ENCODE results near the gene SERTAD2.

Gene SERTAD2

DNA sequence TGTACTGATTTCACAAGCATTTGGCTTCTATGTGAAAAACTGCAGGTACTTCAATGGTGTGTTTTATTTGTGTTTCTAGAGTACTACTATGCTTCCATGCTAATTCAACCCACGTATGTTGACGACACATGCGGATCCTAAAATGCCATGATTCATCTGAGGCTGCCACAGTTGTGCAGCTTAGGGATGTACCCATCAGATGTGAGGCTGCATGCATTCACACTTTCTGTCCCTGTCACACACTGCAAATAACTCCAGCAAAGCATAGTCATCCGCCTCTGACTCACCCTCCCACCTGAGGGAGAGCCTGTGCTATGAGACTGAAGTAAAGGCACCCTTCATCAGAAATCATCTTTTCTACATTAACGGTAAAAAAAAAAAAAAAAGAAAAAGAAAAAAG, 22.1 kb upstream of the SERTAD2 start:
- peak; percentile 29 to 73 for DNase-seq

DNA sequence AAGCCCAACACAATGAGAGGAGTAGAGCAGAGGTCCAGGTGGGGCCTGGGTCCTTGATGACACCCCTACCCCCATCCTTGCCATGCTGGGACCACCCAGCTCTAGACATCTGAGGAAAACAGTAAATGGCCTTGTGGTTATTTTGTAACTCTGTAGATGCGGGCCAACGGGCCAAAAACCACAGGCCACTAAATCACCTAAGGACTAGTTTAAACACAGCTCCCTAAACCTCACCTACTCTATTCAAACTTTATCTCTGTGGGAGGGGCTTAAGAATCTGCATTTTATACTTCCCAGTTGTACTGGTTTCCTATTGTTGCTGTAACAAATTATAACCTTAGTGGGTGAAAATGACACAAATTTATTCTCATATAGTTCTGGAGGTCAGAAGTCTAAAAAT, 19.0 kb upstream of the SERTAD2 start:
- no peak for DNase-seq

GRCh38 chr2:64670047-64670446, 16.3 kb upstream of the SERTAD2 start:
- DNase-seq: no peak

- DNase-seq: no peak
Observed at GRCh38 chr2:64669288-64669687, 15.6 kb upstream of the SERTAD2 start.

GRCh38 chr2:64668542-64668941, 14.8 kb upstream of the SERTAD2 start:
- no peak for DNase-seq

DNA sequence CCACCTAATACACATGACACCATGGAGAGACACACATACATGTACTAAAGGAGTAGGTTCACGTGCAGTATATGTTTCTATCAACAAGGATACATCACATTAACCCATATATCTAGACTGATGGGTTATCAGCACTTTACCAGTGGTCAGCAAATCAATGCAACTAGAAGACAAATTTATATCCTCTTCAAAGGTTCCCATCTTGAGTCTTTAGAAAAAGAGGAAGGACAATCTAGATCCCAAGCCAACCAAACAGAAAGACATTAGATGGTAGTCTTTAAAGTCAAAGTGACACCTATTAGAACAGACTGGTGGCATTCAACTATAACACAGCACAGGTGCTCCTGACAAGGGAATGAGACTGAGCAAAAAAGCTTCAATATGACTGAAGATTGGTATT, 13.8 kb upstream of the SERTAD2 start:
- DNase-seq: no peak

DNA sequence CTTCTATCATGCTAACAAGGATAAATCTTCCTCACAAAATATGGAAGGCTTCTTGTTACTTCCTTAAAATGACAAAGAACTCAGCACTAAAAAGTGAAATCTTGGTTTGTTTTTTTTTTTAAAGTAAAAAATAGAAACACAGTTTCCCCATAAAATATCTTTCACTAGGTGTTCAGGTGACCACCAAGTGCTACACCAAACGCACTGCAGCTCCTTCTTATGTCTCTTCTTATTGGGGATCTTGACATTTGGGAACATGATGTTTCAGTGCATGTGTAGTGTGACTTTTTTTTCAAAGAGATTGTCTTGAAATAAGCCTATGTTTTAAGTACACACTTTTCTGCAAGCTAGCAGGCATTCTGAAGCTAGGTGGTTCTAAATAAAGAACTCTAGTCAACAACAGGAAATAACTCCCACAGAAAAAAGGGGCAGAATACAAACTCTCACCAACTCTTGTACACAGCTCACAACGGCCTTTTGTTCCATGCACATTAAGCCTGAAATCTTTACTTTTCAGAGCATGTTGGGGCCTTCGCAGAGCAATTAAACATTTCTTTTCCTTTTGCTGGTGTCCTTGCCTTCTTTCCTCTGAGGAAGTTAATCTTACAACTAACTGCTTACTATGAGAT, 13.2 kb upstream of the SERTAD2 start:
- peak; percentile 30 to 38 for DNase-seq

- no peak for DNase-seq
Observed at GRCh38 chr2:64665709-64666108, 12.0 kb upstream of the SERTAD2 start.

GRCh38 chr2:64663402-64663801, 9.7 kb upstream of the SERTAD2 start:
- no peak for DNase-seq

GRCh38 chr2:64661741-64662169, 8.0 kb upstream of the SERTAD2 start:
- DNase-seq: peak; percentile 60 to 78

- DNase-seq: no peak
Observed at GRCh38 chr2:64659252-64659651, 5.5 kb upstream of the SERTAD2 start.

DNA sequence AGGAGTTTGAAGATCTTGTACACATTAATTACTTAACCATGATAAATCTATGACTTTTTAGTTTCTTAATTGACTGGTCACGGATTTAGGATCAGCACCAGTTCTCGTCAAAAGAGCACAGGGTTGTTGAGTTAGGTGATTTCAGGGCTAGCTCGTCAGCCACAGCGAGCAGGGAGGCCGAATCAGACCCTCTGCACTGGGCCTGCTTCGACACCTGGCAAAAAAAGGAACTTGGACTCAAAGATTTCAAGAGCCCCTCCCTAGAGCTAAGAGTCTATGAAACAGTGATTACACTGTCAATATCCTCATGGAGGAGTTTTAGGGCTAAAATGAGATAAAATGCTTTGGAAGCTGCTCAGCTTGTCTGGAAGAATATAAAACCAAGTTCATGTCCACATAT, 4.6 kb upstream of the SERTAD2 start:
- no peak for DNase-seq

GRCh38 chr2:64657411-64657810, 3.7 kb upstream of the SERTAD2 start:
- DNase-seq: peak; percentile 32 to 42

- DNase-seq: no peak
Observed at GRCh38 chr2:64656379-64656778, 2.7 kb upstream of the SERTAD2 start.

DNA sequence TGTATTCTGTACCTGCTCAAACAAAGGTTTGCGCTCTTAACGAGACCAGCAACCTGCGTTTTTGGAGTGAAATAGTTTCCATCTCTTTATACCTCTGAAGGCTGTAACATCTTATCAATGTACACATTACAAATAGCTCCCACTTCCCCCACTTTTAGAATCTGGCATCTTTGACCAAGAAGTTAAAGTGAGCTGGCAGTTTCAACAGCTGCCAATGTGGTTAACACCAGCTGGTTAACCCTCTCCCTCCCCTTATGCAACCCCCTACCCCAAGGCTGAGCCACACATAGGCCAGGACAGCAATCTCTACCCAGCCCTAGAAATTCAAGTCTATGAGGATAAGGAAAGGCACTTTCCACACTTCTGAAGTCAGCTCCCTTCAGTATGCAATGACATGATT, 2.2 kb upstream of the SERTAD2 start:
- no peak for DNase-seq

GRCh38 chr2:64655018-64655664, 1.4 kb upstream of the SERTAD2 start:
- DNase-seq: peak; percentile 41 to 43

- DNase-seq: peak; percentile 74 to 85
Observed at GRCh38 chr2:64654063-64654811, 524 bp upstream of the SERTAD2 start.

DNA sequence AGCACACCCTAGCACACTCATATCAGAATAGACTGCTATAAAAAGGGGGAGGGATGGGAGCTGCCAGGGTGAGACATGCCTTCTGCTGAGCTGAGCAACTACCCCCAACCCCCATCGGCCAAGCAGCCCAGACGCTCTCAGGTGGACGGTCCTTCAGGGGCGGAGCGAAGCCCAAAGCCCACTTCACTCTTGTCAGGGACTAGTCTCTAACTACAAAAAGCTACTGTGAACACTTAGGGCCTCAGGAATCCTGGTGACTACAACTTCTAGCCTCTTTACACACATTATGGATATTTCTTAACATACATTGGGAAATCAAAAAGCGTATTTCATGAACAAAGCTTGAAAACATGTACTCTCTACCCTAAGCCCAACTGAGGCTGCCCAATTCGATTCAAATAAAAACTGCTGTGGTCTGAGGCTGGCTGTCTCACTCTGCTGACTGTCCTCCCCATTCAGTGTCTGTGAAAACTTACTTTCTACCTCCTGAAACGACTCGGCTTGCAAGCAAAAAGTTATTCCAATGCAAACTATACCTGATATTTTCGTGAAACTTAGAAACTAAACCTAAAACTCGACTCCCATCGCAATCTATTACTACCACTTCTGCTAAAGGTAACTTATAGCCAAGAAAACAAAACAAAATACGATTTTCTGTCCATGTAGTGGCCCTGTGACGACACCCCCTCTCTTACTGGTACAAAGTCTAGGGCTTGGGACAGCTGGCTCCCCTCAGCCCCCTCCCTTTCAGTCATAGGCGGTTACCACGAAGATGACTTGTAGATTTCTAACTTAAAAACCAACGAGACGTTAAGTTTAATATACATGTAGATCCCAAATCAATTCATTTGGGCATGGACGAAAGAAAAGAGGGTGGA, 1.2 kb downstream of the SERTAD2 start:
- DNase-seq: peak; percentile 36 to 85

GRCh38 chr2:64651590-64651989, 2.1 kb downstream of the SERTAD2 start:
- no peak for DNase-seq

DNA sequence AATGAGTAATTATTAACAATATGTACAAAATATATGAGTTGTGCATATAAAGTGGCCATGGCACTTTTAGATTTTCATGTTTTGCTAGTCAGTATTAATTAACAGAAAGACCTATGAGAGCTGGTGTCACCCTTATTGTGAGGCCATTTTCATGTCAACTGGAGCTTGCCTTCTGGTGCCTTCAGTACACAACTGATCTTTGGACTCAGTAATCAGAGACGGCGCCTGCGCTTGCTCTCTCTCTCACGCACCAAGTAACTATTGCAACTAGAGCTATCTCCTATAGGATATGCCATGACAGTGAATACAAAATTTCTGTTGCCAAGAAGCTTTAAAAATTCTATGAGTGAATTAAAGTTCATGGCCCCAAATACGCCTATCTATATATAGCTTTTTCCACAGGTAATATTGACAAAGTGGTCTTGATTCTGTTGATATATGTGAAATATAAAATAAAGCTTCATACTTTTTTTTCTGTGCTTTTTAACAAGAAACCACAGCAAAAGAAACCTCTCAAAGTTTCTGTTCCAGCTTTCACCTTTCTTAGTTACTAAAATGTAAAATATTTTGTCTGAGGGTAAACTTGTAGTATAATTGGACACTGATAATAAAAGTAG, 2.9 kb downstream of the SERTAD2 start:
- no peak for DNase-seq

GRCh38 chr2:64650296-64650695, 3.4 kb downstream of the SERTAD2 start:
- DNase-seq: no peak

DNA sequence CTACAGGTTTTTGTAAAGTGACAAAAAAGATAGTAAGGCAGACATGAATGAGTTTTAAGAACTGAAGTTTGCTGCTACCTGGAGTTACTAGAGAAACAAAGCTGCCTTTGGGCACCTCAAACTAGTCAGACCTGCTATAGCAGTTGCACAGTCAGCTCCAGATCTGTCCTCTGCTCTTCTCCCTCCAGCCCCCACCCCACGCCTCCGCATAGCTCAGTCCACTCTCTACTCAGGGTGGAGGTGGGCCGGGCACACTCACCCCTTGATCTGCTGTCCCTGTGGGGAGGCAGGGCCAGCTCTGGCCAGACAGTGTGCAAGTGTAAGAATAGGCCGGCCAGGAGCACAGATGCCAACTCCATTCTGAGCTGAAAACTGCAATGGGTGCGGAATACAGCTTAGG, 4.1 kb downstream of the SERTAD2 start:
- no peak for DNase-seq
